Ishikawa (cell line): ENCODE results near the gene ZSCAN1.

Source experiments
- CEBPB ChIP-seq: IDR thresholded peaks from 2 replicates; pipeline ENCODE4 v1.6.1; 2012
- CREB1 ChIP-seq: IDR thresholded peaks from 2 replicates; pipeline ENCODE4 v1.6.1; 2012; ENCODE audit warnings: low read depth
- EGR1 ChIP-seq: IDR thresholded peaks from 2 replicates; pipeline ENCODE4 v1.6.1; 2012
- EP300 ChIP-seq: IDR thresholded peaks from 2 replicates; pipeline ENCODE4 v1.6.1; 2012; ENCODE audit warnings: borderline replicate concordance
- FOXM1 ChIP-seq: IDR thresholded peaks from 2 replicates; pipeline ENCODE4 v1.6.1; 2012; ENCODE audit warnings: low read depth, borderline replicate concordance
- MAX ChIP-seq: IDR thresholded peaks from 2 replicates; pipeline ENCODE4 v1.6.1; 2012
- NFIC ChIP-seq: IDR thresholded peaks from 2 replicates; pipeline ENCODE4 v1.6.1; 2012
- RAD21 ChIP-seq: IDR thresholded peaks from 2 replicates; pipeline ENCODE4 v1.6.1; 2012; ENCODE audit warnings: low read depth
- TAF1 ChIP-seq: IDR thresholded peaks from 2 replicates; pipeline ENCODE4 v1.6.1; 2012; ENCODE audit warnings: low read depth, mild to moderate bottlenecking
- TCF12 ChIP-seq: IDR thresholded peaks from 2 replicates; pipeline ENCODE4 v1.6.1; 2012; ENCODE audit warnings: low read depth
- TEAD4 ChIP-seq: IDR thresholded peaks from 2 replicates; pipeline ENCODE4 v1.6.1; 2012
- USF1 ChIP-seq: IDR thresholded peaks from 2 replicates; pipeline ENCODE4 v1.6.1; 2012
- YY1 ChIP-seq: IDR thresholded peaks from 2 replicates; pipeline ENCODE4 v1.6.1; 2012; ENCODE audit warnings: low read depth
- ZBTB7A ChIP-seq: IDR thresholded peaks from 2 replicates; pipeline ENCODE4 v1.6.1; 2012; ENCODE audit warnings: low read depth
- TF ChIP-seq, protein P1 (sequence below): IDR thresholded peaks from 2 replicates; pipeline ENCODE4 v1.6.1; 2012; ENCODE audit warnings: low read depth, mild to moderate bottlenecking

Gene ZSCAN1

DNA sequence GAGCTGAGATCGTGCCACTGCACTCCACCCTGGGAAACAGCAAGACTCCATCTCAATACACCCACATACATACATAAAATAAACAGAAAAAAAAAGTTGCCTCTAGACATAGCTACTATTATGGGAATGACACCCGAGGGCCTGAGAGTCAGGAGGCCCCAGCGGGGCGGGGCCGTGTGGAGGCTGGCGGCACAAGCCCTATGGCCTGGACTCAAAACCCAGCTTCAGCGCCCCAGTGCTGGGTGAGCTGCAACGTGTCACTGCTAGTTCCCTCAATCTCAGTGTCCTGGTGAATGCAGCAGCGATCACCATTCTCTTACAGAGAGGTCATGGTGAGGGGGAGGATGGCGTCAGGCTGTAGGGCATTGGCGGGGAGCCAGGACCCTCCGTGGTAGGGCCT is 9.2 kb upstream of the ZSCAN1 start:
- TF ChIP-seq YY1 (no peak), TCF12 (no peak), CREB1 (no peak), ZBTB7A (no peak), MAX (no peak), NFIC (no peak), USF1 (no peak), CEBPB (no peak)

GRCh38 chr19:58034477-58034793 is 610 bp downstream of the ZSCAN1 start:
- TF ChIP-seq, protein P1, sequence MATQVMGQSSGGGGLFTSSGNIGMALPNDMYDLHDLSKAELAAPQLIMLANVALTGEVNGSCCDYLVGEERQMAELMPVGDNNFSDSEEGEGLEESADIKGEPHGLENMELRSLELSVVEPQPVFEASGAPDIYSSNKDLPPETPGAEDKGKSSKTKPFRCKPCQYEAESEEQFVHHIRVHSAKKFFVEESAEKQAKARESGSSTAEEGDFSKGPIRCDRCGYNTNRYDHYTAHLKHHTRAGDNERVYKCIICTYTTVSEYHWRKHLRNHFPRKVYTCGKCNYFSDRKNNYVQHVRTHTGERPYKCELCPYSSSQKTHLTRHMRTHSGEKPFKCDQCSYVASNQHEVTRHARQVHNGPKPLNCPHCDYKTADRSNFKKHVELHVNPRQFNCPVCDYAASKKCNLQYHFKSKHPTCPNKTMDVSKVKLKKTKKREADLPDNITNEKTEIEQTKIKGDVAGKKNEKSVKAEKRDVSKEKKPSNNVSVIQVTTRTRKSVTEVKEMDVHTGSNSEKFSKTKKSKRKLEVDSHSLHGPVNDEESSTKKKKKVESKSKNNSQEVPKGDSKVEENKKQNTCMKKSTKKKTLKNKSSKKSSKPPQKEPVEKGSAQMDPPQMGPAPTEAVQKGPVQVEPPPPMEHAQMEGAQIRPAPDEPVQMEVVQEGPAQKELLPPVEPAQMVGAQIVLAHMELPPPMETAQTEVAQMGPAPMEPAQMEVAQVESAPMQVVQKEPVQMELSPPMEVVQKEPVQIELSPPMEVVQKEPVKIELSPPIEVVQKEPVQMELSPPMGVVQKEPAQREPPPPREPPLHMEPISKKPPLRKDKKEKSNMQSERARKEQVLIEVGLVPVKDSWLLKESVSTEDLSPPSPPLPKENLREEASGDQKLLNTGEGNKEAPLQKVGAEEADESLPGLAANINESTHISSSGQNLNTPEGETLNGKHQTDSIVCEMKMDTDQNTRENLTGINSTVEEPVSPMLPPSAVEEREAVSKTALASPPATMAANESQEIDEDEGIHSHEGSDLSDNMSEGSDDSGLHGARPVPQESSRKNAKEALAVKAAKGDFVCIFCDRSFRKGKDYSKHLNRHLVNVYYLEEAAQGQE, result no peak
- no peak for TF ChIP-seq MAX
- TF ChIP-seq TEAD4, result no peak
- TF ChIP-seq RAD21, result no peak
- no peak for TF ChIP-seq TCF12
- TF ChIP-seq EGR1, result no peak
- TF ChIP-seq ZBTB7A, result no peak
- TF ChIP-seq USF1, result no peak
- no peak for TF ChIP-seq CREB1
- no peak for TF ChIP-seq CEBPB
- no peak for TF ChIP-seq YY1
- no peak for TF ChIP-seq EP300
- TF ChIP-seq NFIC, result no peak

DNA sequence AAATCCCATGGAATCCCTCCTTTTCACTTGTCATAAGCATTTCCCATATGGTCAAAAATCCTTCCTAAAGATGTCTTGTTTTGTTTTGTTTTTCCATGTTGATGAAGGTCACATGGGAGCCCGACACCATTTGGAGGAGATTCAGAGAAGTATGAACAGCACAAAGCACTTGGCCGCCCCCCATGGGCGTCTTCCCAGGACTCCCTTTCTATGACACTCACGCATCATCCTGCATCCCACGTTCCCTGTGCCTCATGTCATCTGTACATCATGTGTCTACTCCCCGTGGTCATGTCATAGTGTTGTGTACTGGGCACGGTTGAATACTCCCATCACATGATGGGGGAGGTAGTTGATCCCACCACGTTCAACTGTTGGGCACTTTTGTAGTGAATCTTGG is 2.0 kb downstream of the ZSCAN1 start:
- TF ChIP-seq TAF1 (no peak), MAX (no peak), USF1 (no peak), YY1 (no peak), ZBTB7A (no peak), RAD21 (no peak), CREB1 (no peak), EP300 (no peak), TCF12 (no peak), CEBPB (no peak), NFIC (no peak), FOXM1 (no peak), TEAD4 (no peak), EGR1 (no peak)
- TF ChIP-seq, protein P1, result no peak

DNA sequence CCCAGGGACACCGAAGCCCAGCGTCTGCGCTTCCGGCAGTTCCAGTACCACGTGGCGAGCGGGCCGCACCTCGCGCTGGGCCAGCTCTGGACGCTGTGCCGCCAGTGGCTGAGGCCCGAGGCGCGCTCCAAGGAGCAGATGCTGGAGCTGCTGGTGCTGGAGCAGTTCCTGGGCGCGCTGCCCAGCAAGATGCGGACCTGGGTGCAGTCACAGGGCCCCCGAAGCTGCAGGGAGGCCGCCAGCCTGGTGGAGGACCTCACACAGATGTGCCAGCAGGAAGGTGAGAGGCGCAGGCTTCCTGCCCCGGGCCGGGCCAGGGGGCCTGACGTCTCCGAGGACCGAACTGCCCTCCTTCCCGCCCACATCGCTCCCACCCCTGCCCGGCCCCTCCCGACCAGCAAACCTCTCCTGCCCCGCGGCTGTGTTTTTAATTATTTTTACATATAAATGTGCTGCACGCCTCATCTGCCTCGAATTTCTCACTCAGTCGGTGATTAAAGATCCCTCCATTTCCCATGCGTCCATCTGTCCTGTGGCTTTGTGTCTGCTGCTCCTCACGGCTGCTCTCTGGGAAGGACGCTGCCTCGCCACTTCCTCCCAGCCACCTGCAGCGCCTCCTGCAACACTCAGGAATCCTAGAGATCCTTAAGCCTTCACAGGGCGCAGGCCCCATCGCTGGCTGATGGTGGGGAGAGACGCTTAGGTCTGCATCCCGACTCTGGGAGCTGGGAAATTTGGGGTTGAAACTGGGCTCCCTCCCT is 4.3 kb downstream of the ZSCAN1 start:
- TF ChIP-seq EP300 (no peak), TAF1 (no peak), MAX (no peak)

DNA sequence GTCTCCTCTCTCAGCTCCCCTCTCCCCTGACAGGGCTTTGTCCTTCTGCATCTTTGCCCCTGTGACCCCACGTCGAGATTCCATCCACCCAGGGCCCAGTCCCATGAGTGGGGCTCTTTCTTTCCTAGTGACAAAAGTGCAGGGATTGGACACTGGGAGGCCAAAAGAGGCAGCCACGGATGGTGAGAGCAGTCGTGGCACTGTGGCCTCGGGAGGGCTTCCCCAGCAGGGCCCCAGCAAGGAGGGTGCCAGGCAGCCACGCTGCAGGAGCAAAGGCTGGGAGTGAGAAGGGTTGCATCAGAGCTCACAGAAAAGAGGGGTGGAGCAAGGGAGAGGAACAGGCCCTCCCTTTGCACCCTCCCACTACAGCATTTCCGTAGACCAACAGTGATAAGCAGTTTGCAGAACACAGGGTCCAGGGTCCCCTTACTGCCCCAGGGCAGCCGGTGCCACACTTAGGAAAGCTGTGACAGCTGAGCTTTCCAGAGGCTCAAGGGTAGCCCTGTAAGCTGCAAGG is 4.9 kb downstream of the ZSCAN1 start:
- TF ChIP-seq RAD21 (no peak), TEAD4 (no peak), TAF1 (no peak), FOXM1 (no peak), CEBPB (no peak)
- TF ChIP-seq, protein P1, result no peak
